HCT116 (cell line): ENCODE data around the gene KDM7A. TPM values are rescaled to one million over a fixed set of nuclear protein-coding genes. Genes with fewer than 3 reads are reported as not detected.

Experiments used
- ATAC-seq: fragments of 200-7000 bp; cut with Tn5 transposase; 2 replicates; pipeline ENCODE4 v1.9.1; 2020; ENCODE audit warnings: mild to moderate bottlenecking, moderate library complexity
- BruUV-seq: library from RNA; stranded (reverse); fragments of 400-500 nt; replicated peaks from 2 replicates; lab custom pipeline; 2021; lab: Mats Ljungman, UMichigan
- CTCF ChIA-PET: fragments of 300-600 bp; sonication (Branson Sonifier 250); formaldehyde crosslinking; loops from one replicate; lab custom pipeline; 2021; ENCODE audit warnings: antibody characterized with exemption; lab: Charles Lee
- POLR2A ChIA-PET: fragments of 300-600, 350-600 bp; sonication (Branson Sonifier 250); formaldehyde crosslinking; loops from one replicate; lab custom pipeline; 2021; ENCODE audit warnings: antibody characterized with exemption; lab: Charles Lee
- RAD21 ChIA-PET, 2 experiments: fragments of 300-600 bp; sonication (Branson Sonifier 250); formaldehyde crosslinking; loops; one replicate each; lab custom pipeline; 2023; ENCODE audit warnings: low total read pairs in 2 of 2; ENCODE audit not compliant: uncharacterized antibody in 2 of 2, unreplicated experiment in 2 of 2, low non-redundant PET in 1 of 2; lab: Charles Lee
- DNase-seq: peaks from one replicate; pipeline ENCODE4 v3.0.0-alpha.2; 2010; ENCODE audit warnings: low read depth, low spot score
- H2AFZ ChIP-seq: fragments of 200-600 bp; shearing (Covaris generic), sonication (generic); 2 replicates; pipeline ENCODE4 v1.6.1; 2017; ENCODE audit warnings: low read depth, mixed run types, mixed read lengths, antibody characterized with exemption, low read length; ENCODE audit not compliant: poor library complexity, severe bottlenecking
- H3K27ac ChIP-seq: 2 replicates; pipeline ENCODE4 v1.5.1; 2012; ENCODE audit warnings: low read depth, low read length
- H3K27me3 ChIP-seq: fragments of 200-600 bp; sonication (generic); 2 replicates; pipeline ENCODE4 v1.6.1; 2016; ENCODE audit warnings: mixed run types, low read length, mixed read lengths; ENCODE audit not compliant: insufficient read depth
- H3K36me3 ChIP-seq, 2 experiments: fragments of 200-500 bp in 1 of 2; fragments of 200-600 bp in 1 of 2; sonication (Bioruptor generic) in 1 of 2; sonication (generic) in 1 of 2; 2 replicates each; pipeline versions ENCODE4 v1.5.1 to v1.6.1; 2014 to 2016; ENCODE audit warnings: low read length in 2 of 2, inconsistent platforms in 1 of 2, mixed read lengths in 1 of 2, mixed run types in 1 of 2; ENCODE audit not compliant: insufficient read depth in 2 of 2, control insufficient read depth in 1 of 2
- H3K4me1 ChIP-seq, 2 experiments: fragments of 200-600 bp in 1 of 2; sonication (generic) in 1 of 2; 2 replicates each; pipeline versions ENCODE4 v1.5.1 to v1.6.1; 2012 to 2017; ENCODE audit warnings: low read length in 2 of 2, inconsistent platforms in 1 of 2, mild to moderate bottlenecking in 1 of 2, mixed read lengths in 1 of 2, mixed run types in 1 of 2, moderate library complexity in 1 of 2; ENCODE audit not compliant: insufficient read depth in 2 of 2, control insufficient read depth in 1 of 2
- H3K4me2 ChIP-seq: fragments of 200-600 bp; sonication (generic); 2 replicates; pipeline ENCODE4 v1.6.1; 2017; ENCODE audit warnings: mixed run types, low read length, mixed read lengths
- H3K4me3 ChIP-seq, 2 experiments: fragments of 200-600 bp in 1 of 2; sonication (generic) in 1 of 2; replicated peaks in 1 of 2; 2 replicates each; pipeline ENCODE4 v1.5.1; 2011 to 2016; ENCODE audit warnings: low read length in 2 of 2, control low read depth in 1 of 2, low read depth in 1 of 2, mild to moderate bottlenecking in 1 of 2, mixed read lengths in 1 of 2, mixed run types in 1 of 2
- H3K79me2 ChIP-seq: fragments of 200-600 bp; sonication (generic); 2 replicates; pipeline ENCODE4 v1.6.1; 2017; ENCODE audit warnings: mild to moderate bottlenecking, mixed run types, low read length, moderate library complexity, mixed read lengths; ENCODE audit not compliant: insufficient read depth
- H3K9ac ChIP-seq: fragments of 200-600 bp; sonication (generic); 2 replicates; pipeline ENCODE4 v1.6.1; 2016; ENCODE audit warnings: low read length, mixed read lengths
- H3K9me2 ChIP-seq: fragments of 200-600 bp; sonication (generic), shearing (Covaris generic); 2 replicates; pipeline ENCODE4 v1.6.1; 2017; ENCODE audit warnings: mixed run types, mild to moderate bottlenecking, moderate library complexity; ENCODE audit not compliant: insufficient read depth
- H3K9me3 ChIP-seq, 2 experiments: fragments of 200-500 bp in 1 of 2; fragments of 200-600 bp in 1 of 2; sonication (Bioruptor generic) in 1 of 2; sonication (generic) in 1 of 2; 2 replicates each; pipeline ENCODE4 v1.6.1; 2014 to 2017; ENCODE audit warnings: low read length in 2 of 2, mixed read lengths in 2 of 2, inconsistent platforms in 1 of 2, low read depth in 1 of 2, mild to moderate bottlenecking in 1 of 2, mixed run types in 1 of 2, moderate library complexity in 1 of 2; ENCODE audit not compliant: control insufficient read depth in 1 of 2, insufficient read depth in 1 of 2
- H4K20me1 ChIP-seq: fragments of 200-600 bp; sonication (generic), shearing (Covaris generic); 2 replicates; pipeline ENCODE4 v1.6.1; 2017; ENCODE audit warnings: mixed run types, mild to moderate bottlenecking, moderate library complexity; ENCODE audit not compliant: insufficient read depth
- CBX3 ChIP-seq: IDR thresholded peaks from 2 replicates; pipeline ENCODE4 v1.6.1; 2012; ENCODE audit warnings: low read depth
- EGR1 ChIP-seq: IDR thresholded peaks from 2 replicates; pipeline ENCODE4 v1.6.1; 2012; ENCODE audit warnings: low read depth
- FOSL1 ChIP-seq: IDR thresholded peaks from 2 replicates; pipeline ENCODE4 v1.6.1; 2012; ENCODE audit warnings: low read depth
- MAX ChIP-seq: IDR thresholded peaks from 2 replicates; pipeline ENCODE4 v1.6.1; 2012
- REST ChIP-seq: IDR thresholded peaks from 2 replicates; pipeline ENCODE4 v1.6.1; 2012; ENCODE audit warnings: low read depth
- SIN3A ChIP-seq: IDR thresholded peaks from 2 replicates; pipeline ENCODE4 v1.6.1; 2012; ENCODE audit warnings: low read depth
- SRF ChIP-seq: IDR thresholded peaks from 2 replicates; pipeline ENCODE4 v1.6.1; 2012; ENCODE audit warnings: low read depth
- YY1 ChIP-seq: IDR thresholded peaks from 2 replicates; pipeline ENCODE4 v1.6.1; 2011; ENCODE audit warnings: low read length, low read depth, moderate library complexity, mild to moderate bottlenecking; ENCODE audit not compliant: insufficient replicate concordance; ENCODE audit errors: extremely low read depth
- intact Hi-C: fragments of 100-400 bp; cut with micrococcal nuclease; formaldehyde crosslinking; loops from 2 replicates; pipeline ENCODE4 v1.10.0; 2022
- total RNA-seq: library from RNA; stranded (reverse); gene quantifications from one replicate; pipeline ENCODE4 v1.2.1, GENCODE V29; 2021; ENCODE audit not compliant: unreplicated experiment

The KDM7A gene
- total RNA-seq, 1 experiment from 2014 or later = 11.6 TPM

- Histone ChIP-seq H3K27ac (no peak overlapping the region), H3K9me2 (no peaks in the 10 kb centered on the region), H2AFZ (no peak overlapping the region), H3K9ac (no peak overlapping the region), H3K36me3 (peaks cover 0 to 6% of the 10 kb centered on the region in 2 experiments; a peak in 1 of 4 replicates), H3K27me3 (no peaks in the 10 kb centered on the region), H3K9me3 (no peaks in the 10 kb centered on the region), H3K4me2 (no peak overlapping the region), H3K4me1 (peaks cover 19 to 27% of the 10 kb centered on the region in 2 experiments), H3K79me2 (peaks cover 2% of the 10 kb centered on the region; the same call in 1 of the 2 replicates), H4K20me1 (no peaks in the 10 kb centered on the region), H3K4me3 (no peak overlapping the region)
- ChIA-PET RAD21 (no interaction called here), CTCF (no interaction called here), POLR2A (no interaction called here)
- no peak for DNase-seq
- no TSS peak for BruUV-seq
- no peak for ATAC-seq
- intact Hi-C loops = no loop called here
- no peak for TF ChIP-seq MAX
- TF ChIP-seq CBX3 = no peak
- no peak for TF ChIP-seq SIN3A
- no peak for TF ChIP-seq FOSL1
- TF ChIP-seq REST = no peak
- TF ChIP-seq SRF = no peak
- no peak for TF ChIP-seq EGR1
- no peak for TF ChIP-seq YY1
Observed at GRCh38 chr7:140055833-140056232, 121.0 kb downstream of the KDM7A start.
